A673 (cell line): Measurements from ENCODE around the gene RRM2. TPM values are rescaled to one million over a fixed set of nuclear protein-coding genes. Genes with fewer than 3 reads are reported as not detected.

ENCODE experiments used
- BruUV-seq: library from RNA; stranded (reverse); fragments of 400-500 nt; replicated peaks from 2 replicates; lab custom pipeline; 2021; lab: Mats Ljungman, UMichigan
- CTCF ChIA-PET: fragments of 300-600 bp; sonication (Branson Sonifier 250); formaldehyde crosslinking; loops from one replicate; lab custom pipeline; 2022; ENCODE audit warnings: antibody characterized with exemption; lab: Charles Lee
- POLR2A ChIA-PET: fragments of 300-600 bp; sonication (Branson Sonifier 250); formaldehyde crosslinking; loops from one replicate; lab custom pipeline; 2022; ENCODE audit warnings: antibody characterized with exemption; ENCODE audit not compliant: low non-redundant PET; lab: Charles Lee
- DNase-seq: peaks from one replicate; pipeline ENCODE4 v3.0.0-alpha.2; 2015; ENCODE audit warnings: low spot score
- H3K27ac ChIP-seq: fragments of 200-600 bp; sonication (generic); 2 replicates; pipeline ENCODE4 v1.5.1; 2016; ENCODE audit warnings: mixed run types, low read depth, mild to moderate bottlenecking, mixed read lengths, antibody characterized with exemption, low read length; ENCODE audit not compliant: poor library complexity, severe bottlenecking
- H3K27me3 ChIP-seq: fragments of 200-600 bp; sonication (generic); replicated peaks from 2 replicates; pipeline ENCODE4 v1.6.1; 2017; ENCODE audit warnings: mixed run types, low read depth, mild to moderate bottlenecking, mixed read lengths, antibody characterized with exemption, low read length; ENCODE audit not compliant: insufficient read depth, poor library complexity
- H3K36me3 ChIP-seq: fragments of 200-600 bp; sonication (generic); 2 replicates; pipeline ENCODE4 v1.6.1; 2016; ENCODE audit warnings: mixed run types, mild to moderate bottlenecking, mixed read lengths, antibody characterized with exemption, low read length; ENCODE audit not compliant: insufficient read depth, poor library complexity, severe bottlenecking
- H3K4me1 ChIP-seq: fragments of 200-600 bp; sonication (generic); 2 replicates; pipeline ENCODE4 v1.6.1; 2017; ENCODE audit warnings: mixed run types, mild to moderate bottlenecking, mixed read lengths, antibody characterized with exemption, low read length; ENCODE audit not compliant: insufficient read depth, poor library complexity, severe bottlenecking
- H3K4me3 ChIP-seq: fragments of 200-600 bp; sonication (generic); 2 replicates; pipeline ENCODE4 v1.5.1; 2016; ENCODE audit warnings: low read depth, mixed run types, mild to moderate bottlenecking, mixed read lengths, low read length; ENCODE audit not compliant: poor library complexity, severe bottlenecking
- H3K9me3 ChIP-seq: fragments of 200-600 bp; sonication (generic); 2 replicates; pipeline ENCODE4 v1.6.1; 2016; ENCODE audit warnings: mixed run types, low read depth, mild to moderate bottlenecking, mixed read lengths, antibody characterized with exemption, low read length; ENCODE audit not compliant: poor library complexity, severe bottlenecking
- EZH2 ChIP-seq: fragments of 200-600 bp; sonication (generic); IDR thresholded peaks from 2 replicates; pipeline ENCODE4 v1.6.1; 2017; ENCODE audit warnings: borderline replicate concordance, low read depth, mild to moderate bottlenecking, mixed read lengths, antibody characterized with exemption, low read length; ENCODE audit not compliant: poor library complexity, severe bottlenecking
- intact Hi-C: fragments of 100-400 bp; cut with micrococcal nuclease; formaldehyde crosslinking; loops from one replicate; pipeline ENCODE4 v1.10.0; 2022; ENCODE audit not compliant: unreplicated experiment
- total RNA-seq: library from RNA; stranded (reverse); gene quantifications from 2 replicates; pipeline ENCODE4 v1.2.3, GENCODE V29; 2021
- TF ChIP-seq, protein P1 (sequence below): fragments of 300-800, 200-600 bp; sonication (generic); conservative IDR thresholded peaks from 2 replicates; pipeline ENCODE4 v1.5.1; 2017; ENCODE audit warnings: low read depth, mild to moderate bottlenecking, antibody characterized with exemption, low read length, moderate library complexity, mixed read lengths

RRM2 gene
- total RNA-seq, 1 experiment from 2014 or later, result 486 TPM

DNA sequence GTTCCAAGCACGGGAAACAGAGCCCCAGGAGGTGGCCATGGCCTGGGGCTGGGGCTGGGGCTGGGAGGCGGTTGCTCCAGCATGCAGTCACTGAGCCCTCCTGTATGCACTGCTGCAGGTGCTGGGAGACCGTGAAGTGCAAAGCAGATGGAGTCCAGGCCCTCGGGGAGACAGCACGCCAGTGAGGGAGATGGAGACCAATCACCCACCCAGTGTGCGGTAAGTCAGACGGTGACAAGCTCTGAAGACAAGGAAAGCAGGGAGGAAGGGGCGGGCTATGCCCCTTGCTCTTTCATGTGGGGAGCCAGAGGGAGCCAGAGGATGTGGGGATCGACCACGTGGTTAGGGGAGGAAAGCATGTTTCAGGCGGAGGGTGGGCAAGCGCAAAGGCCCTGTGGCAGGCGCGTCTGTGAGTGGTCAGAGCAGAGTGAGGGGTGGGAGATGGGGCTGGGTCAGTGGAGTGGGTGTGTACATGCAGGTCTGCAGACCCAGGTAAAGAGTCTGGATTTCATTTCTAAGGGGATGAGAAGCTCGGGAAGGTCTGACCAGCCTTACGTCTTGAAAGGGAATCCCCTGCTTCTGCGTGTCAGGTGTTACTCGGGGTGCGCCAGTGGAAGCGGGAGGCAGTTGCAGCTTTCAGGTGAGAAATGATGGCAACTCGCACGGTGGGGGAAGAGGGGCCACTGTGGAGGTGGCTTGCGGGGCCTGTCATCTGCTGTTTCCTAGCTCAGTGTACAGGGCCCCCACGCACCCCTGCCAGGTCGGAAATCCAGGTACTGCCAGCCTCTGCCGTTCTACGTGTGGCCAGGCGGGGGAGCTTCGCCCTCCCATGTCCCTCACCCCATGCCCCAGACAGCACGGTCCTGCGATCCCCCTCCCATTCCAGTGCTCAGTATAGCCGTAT is 19.4 kb downstream of the RRM2 start:
- TF ChIP-seq, protein P1, sequence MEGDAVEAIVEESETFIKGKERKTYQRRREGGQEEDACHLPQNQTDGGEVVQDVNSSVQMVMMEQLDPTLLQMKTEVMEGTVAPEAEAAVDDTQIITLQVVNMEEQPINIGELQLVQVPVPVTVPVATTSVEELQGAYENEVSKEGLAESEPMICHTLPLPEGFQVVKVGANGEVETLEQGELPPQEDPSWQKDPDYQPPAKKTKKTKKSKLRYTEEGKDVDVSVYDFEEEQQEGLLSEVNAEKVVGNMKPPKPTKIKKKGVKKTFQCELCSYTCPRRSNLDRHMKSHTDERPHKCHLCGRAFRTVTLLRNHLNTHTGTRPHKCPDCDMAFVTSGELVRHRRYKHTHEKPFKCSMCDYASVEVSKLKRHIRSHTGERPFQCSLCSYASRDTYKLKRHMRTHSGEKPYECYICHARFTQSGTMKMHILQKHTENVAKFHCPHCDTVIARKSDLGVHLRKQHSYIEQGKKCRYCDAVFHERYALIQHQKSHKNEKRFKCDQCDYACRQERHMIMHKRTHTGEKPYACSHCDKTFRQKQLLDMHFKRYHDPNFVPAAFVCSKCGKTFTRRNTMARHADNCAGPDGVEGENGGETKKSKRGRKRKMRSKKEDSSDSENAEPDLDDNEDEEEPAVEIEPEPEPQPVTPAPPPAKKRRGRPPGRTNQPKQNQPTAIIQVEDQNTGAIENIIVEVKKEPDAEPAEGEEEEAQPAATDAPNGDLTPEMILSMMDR, result peak; percentile 55
- TF ChIP-seq EZH2, result no peak
- H3K36me3 ChIP-seq, result no peaks in the 10 kb centered on the region
- intact Hi-C loops, result loop anchor here (1.0 kb wide), 1 partner anchor 267 kb away; no protein-coding TSS in a partner anchor
- no peaks in the 10 kb centered on the region for H3K27me3 ChIP-seq
- H3K4me1 ChIP-seq, result no peaks in the 10 kb centered on the region
- H3K9me3 ChIP-seq, result no peaks in the 10 kb centered on the region
- BruUV-seq, result no TSS peak
- POLR2A ChIA-PET, result no interaction called here
- CTCF ChIA-PET, result interaction anchor here (0.7 to 1.6 kb wide), 3 partner anchors 222 to 293 kb away, joined by 3 to 8 read pairs (median 6); no protein-coding TSS in a partner anchor
- H3K27ac ChIP-seq, result no peak overlapping the region
- DNase-seq, result no peak
- no peak overlapping the region for H3K4me3 ChIP-seq

DNA sequence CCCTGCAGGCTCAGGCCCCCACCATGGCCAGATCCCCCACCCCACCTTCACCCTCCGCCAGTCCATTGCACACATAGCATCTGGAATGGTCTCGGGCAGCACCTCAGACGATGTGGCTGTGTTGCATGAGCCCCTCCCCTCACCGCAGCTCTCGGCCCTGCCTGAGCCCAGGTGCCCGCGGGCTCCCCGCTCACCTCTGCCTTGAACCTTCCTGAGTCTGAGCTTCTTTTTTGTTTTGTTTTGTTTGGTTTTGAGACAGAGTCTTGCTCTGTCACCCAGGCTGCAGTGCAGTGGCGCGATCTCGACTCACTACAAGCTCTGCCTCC is 20.1 kb downstream of the RRM2 start:
- TF ChIP-seq, protein P1, result no peak
- no peak for TF ChIP-seq EZH2
- no peaks in the 10 kb centered on the region for H3K36me3 ChIP-seq
- POLR2A ChIA-PET, result no interaction called here
- no peaks in the 10 kb centered on the region for H3K4me1 ChIP-seq
- intact Hi-C loops, result loop anchor here (1.0 kb wide), 1 partner anchor 267 kb away; no protein-coding TSS in a partner anchor
- CTCF ChIA-PET, result interaction anchor here (1.5 kb wide), 1 partner anchor 292 kb away, joined by 8 read pairs; no protein-coding TSS in a partner anchor
- H3K27ac ChIP-seq, result no peak overlapping the region
- H3K9me3 ChIP-seq, result no peaks in the 10 kb centered on the region
- H3K27me3 ChIP-seq, result no peaks in the 10 kb centered on the region
- DNase-seq, result no peak
- no peak overlapping the region for H3K4me3 ChIP-seq
- no TSS peak for BruUV-seq

DNA sequence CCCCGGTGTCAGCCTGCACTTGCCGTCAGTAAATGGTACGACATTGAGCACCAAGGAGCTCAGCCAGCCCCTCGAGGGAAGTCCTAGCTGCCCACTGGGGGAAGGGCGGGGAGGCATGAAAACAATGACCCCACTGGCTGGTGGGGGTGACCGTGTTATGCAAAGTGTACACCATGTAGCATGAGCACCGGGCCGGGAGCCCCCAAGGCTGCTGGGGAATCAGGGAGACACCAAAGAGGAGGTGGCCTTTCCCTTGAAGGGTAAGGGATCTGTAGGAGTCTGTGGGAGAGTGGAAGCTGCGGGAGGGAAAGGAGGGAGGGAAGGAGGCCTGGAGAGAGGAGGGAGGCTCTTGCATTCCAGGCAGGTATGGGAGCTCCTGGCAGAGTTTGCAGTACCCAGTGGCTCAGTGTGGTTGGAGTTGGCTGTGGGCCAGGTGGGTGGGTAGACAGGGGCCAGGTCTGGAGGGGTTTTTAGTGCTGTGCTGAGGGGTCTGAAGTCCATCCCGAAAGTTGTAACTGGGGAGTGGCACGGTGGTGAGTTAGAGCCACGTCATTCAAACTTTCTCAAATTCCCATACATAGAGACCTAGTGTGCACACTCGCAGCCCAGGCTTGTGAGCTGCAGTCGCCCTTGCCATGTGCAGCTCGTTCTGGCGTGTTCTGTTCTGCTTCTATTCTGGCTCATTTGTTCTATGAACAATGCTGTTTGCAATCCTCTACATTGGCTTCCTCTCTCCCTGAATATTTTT is 22.4 kb downstream of the RRM2 start:
- Histone ChIP-seq H3K27ac (no peak overlapping the region), H3K4me1 (no peaks in the 10 kb centered on the region), H3K27me3 (no peaks in the 10 kb centered on the region), H3K36me3 (no peaks in the 10 kb centered on the region), H3K9me3 (no peaks in the 10 kb centered on the region), H3K4me3 (no peak overlapping the region)
- intact Hi-C loops, result no loop called here
- ChIA-PET CTCF (no interaction called here), POLR2A (interaction anchor here (0.5 kb wide), 1 partner anchor 42 kb away, joined by 4 read pairs; no protein-coding TSS in a partner anchor)
- no TSS peak for BruUV-seq
- no peak for DNase-seq
- TF ChIP-seq EZH2, result no peak
- TF ChIP-seq, protein P1, result no peak
